Activated naive CD8-positive, alpha-beta T cell (primary cell): Measurements from ENCODE around the gene KCTD21.
A peak's percentile ranks its signal among the peaks of the same experiment; 100 is the strongest.

Experiments
- H3K27ac Mint-ChIP-seq: one replicate; pipeline ENCODE4 v1.8.0; 2021; ENCODE audit warnings: mixed read lengths
- H3K27me3 Mint-ChIP-seq: one replicate; pipeline ENCODE4 v1.8.0; 2021; ENCODE audit warnings: mixed read lengths
- H3K36me3 Mint-ChIP-seq: one replicate; pipeline ENCODE4 v1.8.0; 2021; ENCODE audit warnings: mixed read lengths
- H3K4me1 Mint-ChIP-seq: one replicate; pipeline ENCODE4 v1.8.0; 2021; ENCODE audit warnings: low read depth, mixed read lengths
- H3K4me3 Mint-ChIP-seq: one replicate; pipeline ENCODE4 v1.8.0; 2021; ENCODE audit warnings: mild to moderate bottlenecking, mixed read lengths
- H3K9me3 Mint-ChIP-seq: one replicate; pipeline ENCODE4 v1.8.0; 2021; ENCODE audit warnings: low read depth, mixed read lengths

KCTD21 gene

DNA sequence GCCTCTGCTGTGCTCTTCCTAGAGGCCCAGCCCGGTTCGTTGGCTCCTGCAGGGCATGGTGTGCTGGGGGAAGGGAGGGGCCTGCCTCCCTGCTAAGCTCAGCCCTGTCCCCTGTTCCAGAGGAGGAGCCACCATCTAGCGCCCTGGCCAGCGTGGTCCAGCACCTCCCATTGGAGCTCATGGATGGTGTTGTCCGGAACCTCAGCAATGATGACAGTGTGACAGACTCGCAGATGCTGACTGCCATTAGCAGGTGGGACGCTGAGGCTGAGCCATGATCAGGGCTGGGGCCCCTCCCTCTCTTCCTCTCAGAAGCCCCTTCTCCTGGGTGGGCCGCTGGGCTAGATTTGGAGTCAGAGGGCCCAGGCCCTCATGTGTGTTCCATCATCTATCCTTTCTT, 9.4 kb upstream of the KCTD21 start:
- Mint-ChIP-seq H3K27ac (no peak overlapping the region), H3K27me3 (no peaks in the 10 kb centered on the region), H3K4me3 (no peak overlapping the region), H3K36me3 (peaks cover 12% of the 10 kb centered on the region), H3K9me3 (no peaks in the 10 kb centered on the region), H3K4me1 (peaks cover 41% of the 10 kb centered on the region)

DNA sequence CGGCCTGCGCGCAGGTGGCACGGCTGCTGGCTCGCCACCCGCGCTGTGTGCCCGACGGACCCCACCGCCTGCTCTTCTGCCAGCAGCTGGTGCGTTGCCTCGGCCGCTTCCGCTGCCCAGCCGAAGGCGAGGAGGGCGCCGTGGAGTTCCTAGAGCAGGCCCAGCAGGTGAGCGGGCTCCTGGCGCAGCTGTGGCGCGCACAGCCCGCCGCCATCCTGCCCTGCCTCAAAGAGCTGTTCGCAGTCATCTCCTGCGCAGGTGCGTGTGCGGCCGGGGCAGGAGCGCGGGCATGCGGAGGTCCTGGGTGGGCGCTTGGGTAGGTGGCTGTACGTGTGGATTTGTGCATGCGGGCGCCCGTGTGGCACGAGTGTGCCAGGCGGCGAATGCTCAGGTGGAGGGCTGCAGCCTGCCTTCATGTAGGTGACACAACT, 8.2 kb upstream of the KCTD21 start:
- no peak overlapping the region for H3K4me3 Mint-ChIP-seq
- H3K27me3 Mint-ChIP-seq, result no peaks in the 10 kb centered on the region
- no peak overlapping the region for H3K27ac Mint-ChIP-seq
- no peaks in the 10 kb centered on the region for H3K9me3 Mint-ChIP-seq
- peaks cover 35% of the 10 kb centered on the region for H3K4me1 Mint-ChIP-seq
- H3K36me3 Mint-ChIP-seq, result peaks cover 12% of the 10 kb centered on the region

DNA sequence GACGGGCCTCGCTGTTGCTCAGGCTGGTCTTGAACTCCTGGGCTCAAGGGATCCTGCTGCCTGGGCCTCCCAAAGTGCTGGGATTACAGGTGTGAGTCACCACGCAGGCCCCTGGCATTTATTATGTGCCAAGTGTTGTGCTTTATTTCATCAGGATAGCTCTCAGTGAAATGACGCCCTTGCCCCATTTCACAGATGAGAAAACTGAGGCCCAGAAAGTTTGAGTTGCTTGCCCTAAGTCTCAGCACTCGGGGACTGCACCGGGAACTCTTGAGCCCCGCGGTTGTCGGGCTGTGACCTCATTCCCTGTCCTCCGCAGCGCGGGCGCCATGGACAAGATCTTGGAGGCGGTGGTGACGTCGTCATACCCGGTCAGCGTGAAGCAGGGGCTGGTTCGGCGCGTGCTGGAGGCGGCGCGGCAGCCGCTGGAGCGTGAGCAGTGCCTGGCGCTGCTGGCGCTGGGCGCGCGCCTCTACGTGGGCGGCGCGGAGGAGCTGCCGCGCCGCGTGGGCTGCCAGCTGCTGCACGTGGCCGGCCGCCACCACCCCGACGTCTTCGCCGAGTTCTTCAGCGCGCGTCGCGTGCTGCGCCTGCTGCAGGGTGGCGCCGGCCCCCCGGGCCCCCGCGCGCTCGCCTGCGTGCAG, 7.6 kb upstream of the KCTD21 start:
- Mint-ChIP-seq H3K27me3 (no peaks in the 10 kb centered on the region), H3K36me3 (peaks cover 10% of the 10 kb centered on the region), H3K27ac (no peak overlapping the region), H3K9me3 (no peaks in the 10 kb centered on the region), H3K4me3 (no peak overlapping the region), H3K4me1 (peaks cover 34% of the 10 kb centered on the region)

DNA sequence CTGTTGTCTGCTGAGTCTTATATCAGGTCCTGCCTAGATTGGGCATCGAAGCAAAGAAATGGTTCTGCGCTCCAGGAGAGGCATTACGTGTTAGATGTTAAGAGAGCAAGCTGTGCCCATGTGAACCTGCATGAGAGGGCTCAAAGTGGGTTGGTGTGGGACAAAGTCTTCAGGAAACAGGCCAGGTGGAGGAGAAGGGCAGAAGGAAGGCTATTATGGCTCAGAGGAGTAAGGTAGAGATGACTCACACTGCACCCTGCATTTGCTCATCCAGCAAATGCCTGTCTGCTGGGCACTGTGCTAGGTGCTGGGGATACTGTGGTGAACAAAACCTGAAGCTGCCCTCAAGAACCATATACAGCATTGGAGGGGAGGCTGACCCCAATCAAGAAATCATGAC, 6.1 kb upstream of the KCTD21 start:
- H3K27me3 Mint-ChIP-seq, result no peaks in the 10 kb centered on the region
- H3K9me3 Mint-ChIP-seq, result no peaks in the 10 kb centered on the region
- peaks cover 47% of the 10 kb centered on the region for H3K4me1 Mint-ChIP-seq
- no peak overlapping the region for H3K4me3 Mint-ChIP-seq
- H3K36me3 Mint-ChIP-seq, result peaks cover 11% of the 10 kb centered on the region
- H3K27ac Mint-ChIP-seq, result no peak overlapping the region

DNA sequence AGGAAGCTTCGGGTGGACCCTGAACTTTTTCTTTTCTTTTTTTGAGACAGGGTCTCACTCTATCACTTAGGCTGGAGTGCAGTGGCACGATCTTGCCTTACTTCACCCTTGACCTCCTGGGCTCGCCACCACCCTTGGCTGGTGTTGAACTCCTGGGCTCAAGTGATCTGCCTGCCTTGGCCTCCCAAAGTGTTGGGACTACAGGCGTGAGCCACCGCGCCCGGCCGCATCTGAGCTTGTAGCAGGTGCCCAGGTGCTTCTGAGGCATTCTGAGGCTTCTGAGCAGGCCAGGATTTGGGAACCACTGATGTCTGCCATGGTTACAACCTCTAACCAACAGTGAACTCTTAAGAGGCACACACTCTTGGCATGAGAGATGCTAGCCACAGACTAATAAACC, 5.4 kb upstream of the KCTD21 start:
- peaks cover 10% of the 10 kb centered on the region for H3K36me3 Mint-ChIP-seq
- H3K4me3 Mint-ChIP-seq, result no peak overlapping the region
- peaks cover 48% of the 10 kb centered on the region for H3K4me1 Mint-ChIP-seq
- H3K27me3 Mint-ChIP-seq, result no peaks in the 10 kb centered on the region
- no peak overlapping the region for H3K27ac Mint-ChIP-seq
- no peaks in the 10 kb centered on the region for H3K9me3 Mint-ChIP-seq

DNA sequence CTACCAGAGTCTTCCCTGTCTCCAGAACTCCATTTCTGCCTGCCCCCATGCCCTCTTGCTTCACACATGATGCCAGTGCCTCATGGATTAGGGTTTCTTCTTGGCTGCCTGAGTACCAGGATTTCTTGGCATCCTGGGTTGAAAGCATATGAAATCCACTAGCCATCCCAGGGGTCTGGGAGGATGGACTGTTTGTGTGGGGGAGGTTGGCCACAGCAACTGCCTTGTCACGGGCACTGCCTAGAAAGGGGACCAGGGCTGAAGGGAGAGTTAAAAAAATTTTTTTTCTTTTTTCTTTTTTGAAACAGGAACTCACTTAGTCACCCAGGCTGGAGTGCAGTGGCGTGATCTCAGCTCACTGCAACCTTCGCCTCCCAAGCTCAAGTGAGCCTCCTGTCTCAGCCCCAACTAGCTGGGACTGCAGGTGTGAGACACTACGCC, 4.5 kb upstream of the KCTD21 start:
- H3K27ac Mint-ChIP-seq, result peak overlapping the region; percentile 41
- H3K36me3 Mint-ChIP-seq, result peaks cover 7% of the 10 kb centered on the region
- H3K4me1 Mint-ChIP-seq, result peaks cover 48% of the 10 kb centered on the region
- no peaks in the 10 kb centered on the region for H3K9me3 Mint-ChIP-seq
- H3K27me3 Mint-ChIP-seq, result no peaks in the 10 kb centered on the region
- H3K4me3 Mint-ChIP-seq, result peak overlapping the region; percentile 51

DNA sequence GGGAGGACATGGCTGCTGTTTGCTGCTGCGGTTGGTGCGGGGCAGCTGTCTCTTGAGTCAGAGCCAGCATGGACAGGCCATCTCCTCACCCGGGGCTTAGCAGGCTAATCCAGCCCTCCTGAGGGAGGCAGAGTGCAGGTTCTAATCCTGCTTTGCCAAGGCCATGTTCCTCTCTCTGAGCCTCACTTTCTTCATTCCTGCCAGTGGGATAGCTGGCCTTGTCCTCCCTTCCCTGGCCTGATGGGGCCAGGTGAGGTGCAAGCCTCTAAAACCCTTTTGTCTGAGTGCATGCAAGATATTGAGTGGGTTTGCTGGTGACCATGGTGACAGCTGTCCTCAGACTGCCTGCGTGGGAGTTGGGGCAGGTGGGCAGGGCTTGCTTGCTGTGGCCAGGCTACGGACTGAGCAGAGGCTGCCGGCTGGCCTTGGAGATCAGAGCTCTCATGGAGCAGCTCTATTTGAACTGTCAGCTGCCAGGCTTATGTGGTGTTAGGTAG, 3.8 kb upstream of the KCTD21 start:
- peaks cover 53% of the 10 kb centered on the region for H3K4me1 Mint-ChIP-seq
- H3K36me3 Mint-ChIP-seq, result peaks cover 6% of the 10 kb centered on the region
- H3K4me3 Mint-ChIP-seq, result no peak overlapping the region
- H3K27ac Mint-ChIP-seq, result peak overlapping the region; percentile 41
- no peaks in the 10 kb centered on the region for H3K9me3 Mint-ChIP-seq
- H3K27me3 Mint-ChIP-seq, result no peaks in the 10 kb centered on the region

DNA sequence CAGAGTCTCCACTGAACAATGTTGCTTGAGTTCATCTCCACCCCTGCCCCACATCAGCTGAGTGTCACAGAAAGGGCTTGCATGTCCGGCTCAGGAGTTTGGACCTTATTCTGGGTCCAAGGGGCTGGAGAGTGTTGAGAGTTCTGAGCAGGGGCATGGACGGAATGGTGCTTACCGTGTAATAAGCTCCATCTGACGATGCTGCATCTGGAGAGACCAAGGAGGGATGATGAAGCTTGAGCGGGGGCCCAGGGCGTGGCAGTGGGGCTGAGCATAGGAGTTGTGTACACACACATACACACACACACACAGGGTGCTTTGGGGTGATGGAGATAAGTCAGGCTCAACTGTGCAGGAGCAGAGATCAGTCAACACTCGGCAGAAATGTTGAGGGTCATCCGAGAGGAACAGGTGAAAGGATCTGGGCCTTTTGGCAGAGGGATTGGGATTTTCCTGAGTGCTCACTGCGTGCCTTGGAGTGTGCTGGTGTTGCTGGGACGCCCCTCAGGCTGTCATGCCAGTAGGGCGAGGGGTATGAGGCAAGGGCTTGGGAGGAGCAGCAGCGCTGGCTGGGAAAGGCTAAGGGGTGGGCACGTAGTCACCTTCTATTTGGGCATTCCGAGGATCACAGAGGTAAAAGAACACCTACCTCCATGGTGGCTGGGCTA, 2.6 kb upstream of the KCTD21 start:
- Mint-ChIP-seq H3K27ac (peak overlapping the region; percentile 58), H3K4me3 (peak overlapping the region; percentile 30), H3K27me3 (no peaks in the 10 kb centered on the region), H3K9me3 (no peaks in the 10 kb centered on the region), H3K36me3 (peaks cover 4% of the 10 kb centered on the region), H3K4me1 (peaks cover 62% of the 10 kb centered on the region)

DNA sequence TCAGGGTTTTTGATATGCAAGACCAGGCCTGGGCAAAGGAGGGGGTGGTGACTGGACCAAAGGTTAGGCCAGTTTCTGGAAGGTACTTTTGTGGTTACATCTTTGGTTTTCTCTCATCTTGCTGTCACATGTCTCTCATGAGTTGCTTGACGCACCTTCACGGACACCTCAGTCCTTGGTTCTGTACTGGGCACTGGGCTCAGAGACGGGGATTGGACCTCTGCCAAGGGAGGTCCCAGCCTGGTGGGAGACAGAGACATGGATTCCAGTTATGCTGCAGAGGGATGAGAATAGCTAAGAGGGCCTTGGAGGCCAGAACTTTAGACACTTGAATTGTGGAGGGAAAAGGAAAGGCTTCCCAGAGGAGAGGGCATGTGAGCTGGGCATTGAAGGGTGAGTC, 1.9 kb upstream of the KCTD21 start:
- Mint-ChIP-seq H3K4me1 (peaks cover 65% of the 10 kb centered on the region), H3K27ac (peak overlapping the region; percentile 34), H3K9me3 (no peaks in the 10 kb centered on the region), H3K36me3 (peaks cover 2% of the 10 kb centered on the region), H3K27me3 (no peaks in the 10 kb centered on the region), H3K4me3 (peak overlapping the region; percentile 98)

DNA sequence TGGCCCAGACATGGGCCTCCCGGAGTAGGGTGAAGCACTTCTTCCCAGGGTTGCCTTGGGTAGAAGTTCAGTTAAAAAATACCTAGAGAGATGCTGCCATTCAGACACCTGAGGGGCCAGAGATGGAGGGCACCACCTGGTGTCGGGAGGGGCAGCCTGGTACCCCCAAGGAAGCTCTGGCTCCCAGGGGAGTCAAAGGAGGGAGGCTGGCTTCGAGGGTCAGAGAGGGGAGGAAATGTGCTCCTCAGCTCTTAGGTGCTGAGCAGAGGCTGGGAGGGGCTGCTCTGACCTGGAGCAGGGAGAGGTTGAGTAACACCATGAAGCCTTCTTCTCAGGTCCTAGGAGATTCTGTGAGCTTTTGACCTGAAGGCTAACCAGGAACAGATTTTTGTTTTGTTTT, 1.4 kb upstream of the KCTD21 start:
- H3K36me3 Mint-ChIP-seq, result peaks cover 2% of the 10 kb centered on the region
- H3K27me3 Mint-ChIP-seq, result no peaks in the 10 kb centered on the region
- H3K4me1 Mint-ChIP-seq, result peaks cover 65% of the 10 kb centered on the region
- H3K27ac Mint-ChIP-seq, result no peak overlapping the region
- no peaks in the 10 kb centered on the region for H3K9me3 Mint-ChIP-seq
- H3K4me3 Mint-ChIP-seq, result peak overlapping the region; percentile 98

DNA sequence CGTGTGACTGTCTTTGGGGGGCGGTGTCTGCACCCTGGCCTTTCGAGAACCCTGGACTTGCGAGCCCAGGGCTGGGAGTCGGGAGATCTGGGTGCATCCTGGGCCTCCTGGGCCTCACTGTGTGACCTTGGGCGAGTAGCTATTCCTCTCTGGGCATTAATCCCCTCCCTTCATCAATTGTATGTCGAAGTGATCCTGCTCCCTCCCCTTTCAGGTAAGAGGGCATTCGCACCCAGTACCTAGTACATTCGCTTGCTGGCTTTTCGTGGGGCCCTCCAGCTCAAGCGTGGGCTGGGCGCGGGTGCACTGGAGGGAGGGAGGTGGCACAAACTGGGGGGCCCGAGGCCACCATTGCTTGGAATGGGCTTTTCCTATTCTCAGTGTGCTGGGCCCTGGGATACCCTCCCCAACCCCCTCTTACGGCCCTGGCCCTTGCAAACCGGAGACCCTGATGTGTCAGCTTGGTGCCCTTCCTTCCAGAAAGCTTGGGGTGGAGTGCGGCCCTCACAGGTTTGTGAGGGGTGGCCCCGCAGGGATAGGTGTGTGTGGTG, 823 bp upstream of the KCTD21 start:
- Mint-ChIP-seq H3K27ac (no peak overlapping the region), H3K4me1 (peaks cover 59% of the 10 kb centered on the region), H3K9me3 (no peaks in the 10 kb centered on the region), H3K36me3 (peaks cover 2% of the 10 kb centered on the region), H3K4me3 (peak overlapping the region; percentile 98), H3K27me3 (no peaks in the 10 kb centered on the region)

DNA sequence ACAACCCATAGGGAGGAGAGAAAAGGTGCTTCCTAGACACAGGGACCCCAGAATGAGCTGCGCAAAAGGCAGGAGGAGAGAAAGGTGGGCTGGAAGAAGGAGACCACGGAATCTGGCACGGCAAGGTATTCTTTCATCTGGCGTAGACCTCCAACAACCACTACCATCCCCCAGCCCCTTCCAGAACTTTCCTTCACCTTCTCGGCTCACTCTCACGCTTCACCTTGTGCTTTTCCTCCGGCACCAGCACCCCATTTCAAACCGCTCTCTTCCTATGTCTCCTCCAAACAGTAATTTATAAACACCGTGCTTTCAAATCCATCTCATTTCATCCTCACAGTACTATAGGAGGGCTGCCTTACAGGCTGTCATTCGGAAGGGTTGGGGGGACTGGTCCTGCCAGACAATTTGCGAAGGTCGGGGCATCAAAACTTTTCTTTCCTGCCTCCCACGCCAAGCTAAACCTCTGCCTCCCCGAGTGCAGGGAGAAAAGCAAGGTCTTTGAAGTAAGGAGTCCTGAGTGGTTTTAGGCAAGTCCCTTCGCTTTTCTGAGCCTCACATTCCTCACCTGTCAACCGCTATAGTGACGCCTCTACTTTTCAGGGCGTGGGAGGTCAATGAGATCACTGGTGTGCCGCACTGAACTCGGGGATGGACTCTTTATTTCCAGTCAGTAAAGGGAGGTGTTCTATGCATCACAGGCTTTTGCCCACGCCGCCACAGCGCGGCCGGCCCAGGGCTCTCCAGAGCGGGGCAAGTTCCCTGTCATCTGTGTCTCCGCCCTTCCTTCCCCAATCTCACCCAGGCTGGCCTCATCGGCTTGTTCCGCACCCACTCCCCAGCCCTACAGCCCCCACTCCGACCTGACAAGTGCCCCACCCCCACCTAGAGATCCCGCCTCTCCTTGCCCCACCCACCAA, 800 bp downstream of the KCTD21 start:
- Mint-ChIP-seq H3K27me3 (no peaks in the 10 kb centered on the region), H3K4me1 (peaks cover 47% of the 10 kb centered on the region), H3K9me3 (no peaks in the 10 kb centered on the region), H3K4me3 (peak overlapping the region; percentile 98), H3K36me3 (peaks cover 2% of the 10 kb centered on the region), H3K27ac (peak overlapping the region; percentile 98)

DNA sequence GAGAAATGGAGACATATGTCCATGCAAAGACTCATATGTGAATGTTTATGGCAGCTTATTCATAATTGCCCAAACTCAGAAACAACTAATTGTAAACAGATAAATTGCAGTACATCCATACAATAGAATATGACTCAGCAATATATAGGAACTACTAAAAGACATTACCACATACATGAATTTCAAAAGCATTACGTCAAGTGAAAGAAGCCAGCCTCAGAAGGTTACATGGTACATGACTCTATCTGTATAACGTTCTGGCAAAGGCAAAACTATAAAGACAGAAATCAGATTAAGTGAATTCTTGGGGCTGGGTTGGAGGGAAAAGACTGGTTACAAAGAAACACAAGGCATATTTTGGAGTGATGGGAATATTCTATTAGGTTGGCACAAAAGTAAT, 7.2 kb downstream of the KCTD21 start:
- H3K27ac Mint-ChIP-seq, result no peak overlapping the region
- H3K9me3 Mint-ChIP-seq, result no peaks in the 10 kb centered on the region
- no peaks in the 10 kb centered on the region for H3K27me3 Mint-ChIP-seq
- H3K36me3 Mint-ChIP-seq, result peaks cover 10% of the 10 kb centered on the region
- H3K4me3 Mint-ChIP-seq, result no peak overlapping the region
- peaks cover 10% of the 10 kb centered on the region for H3K4me1 Mint-ChIP-seq

DNA sequence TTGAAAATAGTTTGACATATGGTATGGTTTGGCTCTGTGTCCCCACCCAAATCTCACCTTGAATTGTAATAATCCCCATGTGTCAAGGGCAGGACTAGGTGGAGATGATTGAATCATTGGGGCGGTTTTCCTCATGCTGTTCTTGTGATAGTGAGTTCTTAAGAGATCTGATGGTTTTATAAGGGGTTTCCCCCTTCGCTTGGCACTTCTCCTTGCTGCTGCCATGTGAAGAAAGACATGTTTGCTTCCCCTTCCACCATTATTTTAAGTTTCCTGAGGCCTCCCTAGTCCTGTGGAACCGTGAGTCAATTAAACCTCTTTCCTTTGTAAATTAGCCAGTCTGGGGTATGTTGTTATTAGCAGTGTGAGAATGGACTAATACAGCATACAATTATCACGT, 7.7 kb downstream of the KCTD21 start:
- H3K9me3 Mint-ChIP-seq, result no peaks in the 10 kb centered on the region
- H3K4me1 Mint-ChIP-seq, result peaks cover 6% of the 10 kb centered on the region
- H3K27ac Mint-ChIP-seq, result no peak overlapping the region
- peaks cover 12% of the 10 kb centered on the region for H3K36me3 Mint-ChIP-seq
- no peak overlapping the region for H3K4me3 Mint-ChIP-seq
- no peaks in the 10 kb centered on the region for H3K27me3 Mint-ChIP-seq
